ENCODE measurements around the gene FBXL7.
A peak's percentile ranks its signal among the peaks of the same experiment; 100 is the strongest.

Gene FBXL7

DNA sequence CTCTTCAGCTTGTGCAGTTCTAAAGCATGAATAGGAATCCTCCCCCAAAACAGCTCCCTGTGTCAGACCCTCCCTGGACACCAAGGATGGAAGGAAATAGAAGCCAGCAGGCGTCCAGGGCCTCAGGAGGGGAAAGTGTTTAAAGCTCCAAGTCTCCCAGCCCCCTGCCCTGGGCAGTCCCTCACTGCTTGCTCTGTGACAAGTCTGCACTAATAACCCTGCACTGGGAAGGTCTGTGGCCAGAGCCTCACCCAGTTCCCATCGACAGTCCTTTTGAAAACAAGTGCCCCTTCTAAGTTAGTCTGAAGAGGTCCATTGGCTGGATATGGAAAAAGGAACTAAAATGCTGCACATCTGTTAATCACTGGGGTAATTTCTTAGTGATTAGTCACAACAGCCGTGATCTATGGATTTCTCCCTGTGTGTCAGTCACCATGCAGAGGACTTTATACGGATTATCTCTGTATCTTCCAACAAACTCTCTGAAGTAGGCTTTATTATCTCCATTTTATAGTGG, 195.3 kb downstream of the FBXL7 start:
- H3K27ac ChIP-seq (ENCODE audit: low read length): no peak overlapping the region
- H3K4me3 ChIP-seq (ENCODE audit: low read length): no peak overlapping the region
- no peaks in the 10 kb centered on the region for H3K9me3 ChIP-seq (ENCODE audit: control insufficient read depth, low read depth, low read length)
- H3K36me3 ChIP-seq (ENCODE audit: control insufficient read depth, low read depth, low read length): no peaks in the 10 kb centered on the region
- H3K27me3 ChIP-seq (ENCODE audit: control insufficient read depth, insufficient read depth, low read length): no peaks in the 10 kb centered on the region
- peaks cover 25% of the 10 kb centered on the region for H3K4me1 ChIP-seq (ENCODE audit: control insufficient read depth, low read depth, low read length)
- no peak overlapping the region for H3K9ac ChIP-seq (ENCODE audit: low read length)

GRCh38 chr5:15700373-15700772, 200.4 kb downstream of the FBXL7 start:
- H3K9ac ChIP-seq (ENCODE audit: low read length): no peak overlapping the region
- no peaks in the 10 kb centered on the region for H3K27me3 ChIP-seq (ENCODE audit: control insufficient read depth, insufficient read depth, low read length)
- no peaks in the 10 kb centered on the region for H3K36me3 ChIP-seq (ENCODE audit: control insufficient read depth, low read depth, low read length)
- H3K4me1 ChIP-seq (ENCODE audit: control insufficient read depth, low read depth, low read length): peaks cover 18% of the 10 kb centered on the region
- H3K9me3 ChIP-seq (ENCODE audit: control insufficient read depth, low read depth, low read length): no peaks in the 10 kb centered on the region
- H3K4me3 ChIP-seq (ENCODE audit: low read length): no peak overlapping the region
- H3K27ac ChIP-seq (ENCODE audit: low read length): no peak overlapping the region

GRCh38 chr5:15702102-15702501, 202.1 kb downstream of the FBXL7 start:
- Histone ChIP-seq H3K36me3 (ENCODE audit: control insufficient read depth, low read depth, low read length) (no peaks in the 10 kb centered on the region), H3K4me3 (ENCODE audit: low read length) (no peak overlapping the region), H3K9ac (ENCODE audit: low read length) (no peak overlapping the region), H3K4me1 (ENCODE audit: control insufficient read depth, low read depth, low read length) (peaks cover 15% of the 10 kb centered on the region), H3K27me3 (ENCODE audit: control insufficient read depth, insufficient read depth, low read length) (no peaks in the 10 kb centered on the region), H3K27ac (ENCODE audit: low read length) (no peak overlapping the region), H3K9me3 (ENCODE audit: control insufficient read depth, low read depth, low read length) (no peaks in the 10 kb centered on the region)

DNA sequence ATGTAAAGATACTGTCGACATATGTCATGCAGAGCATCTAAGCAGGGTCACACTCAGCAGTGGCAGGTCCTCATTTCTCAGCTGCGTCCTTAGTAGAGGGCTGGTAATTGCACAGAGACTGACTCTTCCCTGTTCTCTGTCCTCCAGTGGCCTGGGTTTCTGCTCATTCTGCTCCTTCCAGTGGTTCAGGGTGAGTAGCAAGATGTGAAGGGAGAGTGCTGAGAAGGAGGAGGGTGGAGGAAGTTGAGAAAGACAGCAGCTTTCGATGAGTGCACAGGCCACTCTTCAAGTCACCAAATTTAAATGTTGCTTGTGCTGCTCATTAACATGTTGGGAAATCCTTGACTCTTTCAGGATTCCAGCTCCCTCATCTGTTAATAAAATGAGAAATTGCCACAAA, 203.9 kb downstream of the FBXL7 start:
- no peaks in the 10 kb centered on the region for H3K9me3 ChIP-seq (ENCODE audit: control insufficient read depth, low read depth, low read length)
- H3K27ac ChIP-seq (ENCODE audit: low read length): no peak overlapping the region
- H3K4me3 ChIP-seq (ENCODE audit: low read length): no peak overlapping the region
- H3K4me1 ChIP-seq (ENCODE audit: control insufficient read depth, low read depth, low read length): peaks cover 15% of the 10 kb centered on the region
- H3K9ac ChIP-seq (ENCODE audit: low read length): no peak overlapping the region
- no peaks in the 10 kb centered on the region for H3K36me3 ChIP-seq (ENCODE audit: control insufficient read depth, low read depth, low read length)
- H3K27me3 ChIP-seq (ENCODE audit: control insufficient read depth, insufficient read depth, low read length): no peaks in the 10 kb centered on the region

- Histone ChIP-seq H3K36me3 (ENCODE audit: control insufficient read depth, low read depth, low read length) (no peaks in the 10 kb centered on the region), H3K9ac (ENCODE audit: low read length) (no peak overlapping the region), H3K9me3 (ENCODE audit: control insufficient read depth, low read depth, low read length) (no peaks in the 10 kb centered on the region), H3K4me3 (ENCODE audit: low read length) (no peak overlapping the region), H3K27ac (ENCODE audit: low read length) (no peak overlapping the region), H3K4me1 (ENCODE audit: control insufficient read depth, low read depth, low read length) (peaks cover 15% of the 10 kb centered on the region), H3K27me3 (ENCODE audit: control insufficient read depth, insufficient read depth, low read length) (no peaks in the 10 kb centered on the region)
These were observed 204.5 kb downstream of the FBXL7 start for GRCh38 chr5:15704397-15704947.

GRCh38 chr5:15707631-15708030, 207.7 kb downstream of the FBXL7 start:
- H3K4me3 ChIP-seq (ENCODE audit: low read length): no peak overlapping the region
- H3K9me3 ChIP-seq (ENCODE audit: control insufficient read depth, low read depth, low read length): no peaks in the 10 kb centered on the region
- no peaks in the 10 kb centered on the region for H3K27me3 ChIP-seq (ENCODE audit: control insufficient read depth, insufficient read depth, low read length)
- no peaks in the 10 kb centered on the region for H3K36me3 ChIP-seq (ENCODE audit: control insufficient read depth, low read depth, low read length)
- H3K9ac ChIP-seq (ENCODE audit: low read length): no peak overlapping the region
- H3K4me1 ChIP-seq (ENCODE audit: control insufficient read depth, low read depth, low read length): peaks cover 8% of the 10 kb centered on the region
- no peak overlapping the region for H3K27ac ChIP-seq (ENCODE audit: low read length)

DNA sequence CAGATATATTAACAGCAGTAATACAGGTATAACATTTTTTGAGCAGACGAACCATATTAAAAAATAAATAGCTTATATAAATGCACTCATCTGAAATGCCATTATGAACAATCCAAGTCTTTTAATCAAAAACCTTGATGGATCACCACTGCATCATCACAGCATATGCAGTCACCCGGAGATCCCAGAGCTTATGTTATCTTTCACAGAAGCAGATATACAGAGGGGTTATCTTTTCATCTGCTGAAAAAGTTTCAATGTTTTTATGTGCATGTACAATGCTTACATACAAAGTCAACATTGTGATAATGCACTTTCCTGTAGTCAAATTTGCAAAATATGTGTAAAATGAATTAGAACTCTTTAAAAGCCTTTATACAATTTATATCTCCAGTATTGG, 211.9 kb downstream of the FBXL7 start:
- H3K9me3 ChIP-seq (ENCODE audit: control insufficient read depth, low read depth, low read length): no peaks in the 10 kb centered on the region
- peaks cover 10% of the 10 kb centered on the region for H3K4me1 ChIP-seq (ENCODE audit: control insufficient read depth, low read depth, low read length)
- H3K4me3 ChIP-seq (ENCODE audit: low read length): no peak overlapping the region
- no peaks in the 10 kb centered on the region for H3K36me3 ChIP-seq (ENCODE audit: control insufficient read depth, low read depth, low read length)
- H3K9ac ChIP-seq (ENCODE audit: low read length): no peak overlapping the region
- no peaks in the 10 kb centered on the region for H3K27me3 ChIP-seq (ENCODE audit: control insufficient read depth, insufficient read depth, low read length)
- no peak overlapping the region for H3K27ac ChIP-seq (ENCODE audit: low read length)

DNA sequence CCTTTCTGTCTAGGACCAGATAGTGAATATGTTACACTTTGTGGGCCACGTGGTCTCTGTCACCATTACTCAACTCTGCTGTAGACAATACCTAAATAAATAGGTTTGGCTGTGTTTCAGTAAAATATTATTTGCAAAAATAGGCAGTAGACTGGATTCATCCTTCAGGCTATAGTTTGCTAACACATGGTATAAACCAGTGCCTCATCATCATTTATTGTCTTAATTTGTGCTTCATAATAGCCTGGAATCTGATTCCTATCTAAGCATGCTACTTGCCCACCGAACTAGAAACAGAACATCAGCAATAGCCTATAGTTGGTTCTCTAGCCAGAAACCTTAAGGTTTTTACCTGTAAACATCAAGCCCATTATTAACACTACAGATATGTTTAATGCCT, 215.6 kb downstream of the FBXL7 start:
- H3K27me3 ChIP-seq (ENCODE audit: control insufficient read depth, insufficient read depth, low read length): no peaks in the 10 kb centered on the region
- H3K4me1 ChIP-seq (ENCODE audit: control insufficient read depth, low read depth, low read length): peaks cover 22% of the 10 kb centered on the region
- no peak overlapping the region for H3K9ac ChIP-seq (ENCODE audit: low read length)
- H3K36me3 ChIP-seq (ENCODE audit: control insufficient read depth, low read depth, low read length): no peaks in the 10 kb centered on the region
- H3K27ac ChIP-seq (ENCODE audit: low read length): no peak overlapping the region
- H3K4me3 ChIP-seq (ENCODE audit: low read length): no peak overlapping the region
- no peaks in the 10 kb centered on the region for H3K9me3 ChIP-seq (ENCODE audit: control insufficient read depth, low read depth, low read length)

DNA sequence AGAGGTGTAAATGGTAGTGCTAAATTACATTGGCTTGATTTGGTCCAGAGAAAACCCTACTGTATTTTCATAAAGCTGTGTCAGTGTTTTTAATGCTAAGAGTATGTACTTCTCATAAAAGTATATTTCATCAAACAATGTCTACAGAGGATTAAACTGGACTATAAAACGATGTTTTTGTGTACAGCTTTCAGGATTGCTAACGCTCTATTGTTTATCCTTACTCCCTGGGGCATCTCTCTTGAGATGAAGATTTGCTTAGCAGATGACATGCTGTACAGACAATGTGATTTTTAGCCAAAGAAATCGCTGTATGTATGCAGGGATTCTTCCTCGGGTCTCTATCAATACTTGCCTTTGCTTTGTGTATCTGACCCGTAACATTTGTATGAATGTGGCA, 216.0 kb downstream of the FBXL7 start:
- Histone ChIP-seq H3K9me3 (ENCODE audit: control insufficient read depth, low read depth, low read length) (no peaks in the 10 kb centered on the region), H3K9ac (ENCODE audit: low read length) (no peak overlapping the region), H3K27ac (ENCODE audit: low read length) (no peak overlapping the region), H3K27me3 (ENCODE audit: control insufficient read depth, insufficient read depth, low read length) (no peaks in the 10 kb centered on the region), H3K4me1 (ENCODE audit: control insufficient read depth, low read depth, low read length) (peaks cover 23% of the 10 kb centered on the region), H3K36me3 (ENCODE audit: control insufficient read depth, low read depth, low read length) (no peaks in the 10 kb centered on the region), H3K4me3 (ENCODE audit: low read length) (no peak overlapping the region)

DNA sequence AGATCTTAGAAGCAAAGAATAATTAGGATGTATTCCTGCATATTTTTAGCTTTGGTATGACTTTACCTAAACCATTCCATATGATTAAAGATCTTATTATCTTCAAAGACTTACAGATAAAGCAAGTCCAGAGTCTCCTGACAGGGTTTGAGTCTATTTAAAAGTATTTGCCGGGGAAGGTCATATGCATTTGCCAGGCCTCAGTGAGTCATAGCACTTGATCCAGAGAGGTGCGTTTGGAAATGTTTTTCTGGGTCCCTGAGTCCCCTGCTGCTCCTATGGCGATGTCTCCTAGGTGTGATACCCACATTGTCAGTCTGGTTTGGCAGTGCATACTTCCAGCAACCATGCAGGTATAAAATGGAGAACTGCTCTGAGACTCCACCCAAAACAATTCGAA, 217.0 kb downstream of the FBXL7 start:
- Histone ChIP-seq H3K36me3 (ENCODE audit: control insufficient read depth, low read depth, low read length) (no peaks in the 10 kb centered on the region), H3K27me3 (ENCODE audit: control insufficient read depth, insufficient read depth, low read length) (no peaks in the 10 kb centered on the region), H3K4me3 (ENCODE audit: low read length) (no peak overlapping the region), H3K9me3 (ENCODE audit: control insufficient read depth, low read depth, low read length) (no peaks in the 10 kb centered on the region), H3K4me1 (ENCODE audit: control insufficient read depth, low read depth, low read length) (peaks cover 28% of the 10 kb centered on the region), H3K9ac (ENCODE audit: low read length) (no peak overlapping the region), H3K27ac (ENCODE audit: low read length) (no peak overlapping the region)

DNA sequence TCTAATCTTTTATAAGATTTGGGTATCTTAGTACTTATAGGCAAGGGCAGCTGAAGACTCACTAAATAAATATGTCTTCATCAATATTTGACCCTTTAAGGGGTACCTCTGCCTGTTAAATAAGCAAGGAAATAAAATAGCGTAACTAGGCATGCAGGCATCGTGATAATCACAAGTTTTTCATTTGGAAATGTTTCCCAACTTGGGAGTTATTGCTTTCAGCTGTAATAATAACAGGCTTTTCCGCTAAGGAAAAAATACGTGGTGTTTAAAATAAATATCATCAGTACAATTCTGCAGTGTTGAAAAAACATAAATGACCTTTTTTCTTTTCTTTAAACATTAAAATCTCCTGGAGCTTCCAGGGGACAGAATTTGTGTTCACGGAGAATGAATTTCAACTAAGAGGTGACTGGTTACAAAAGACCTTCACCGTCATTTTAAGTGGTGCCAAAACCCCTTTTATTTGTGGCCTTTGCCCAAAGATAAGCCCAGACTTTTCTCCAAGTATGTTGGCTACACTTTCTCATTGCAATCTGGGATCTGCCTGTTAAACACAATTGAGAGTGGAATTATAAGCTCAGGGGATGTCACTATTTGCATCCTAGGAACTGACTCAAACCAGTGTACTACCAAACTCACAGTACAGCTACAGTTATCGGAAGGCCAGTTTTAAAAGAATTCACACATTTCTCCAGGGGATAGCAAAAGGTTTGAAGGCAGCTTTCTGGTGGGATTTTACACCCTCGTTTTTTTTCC, 218.6 kb downstream of the FBXL7 start:
- H3K9ac ChIP-seq (ENCODE audit: low read length): no peak overlapping the region
- no peaks in the 10 kb centered on the region for H3K36me3 ChIP-seq (ENCODE audit: control insufficient read depth, low read depth, low read length)
- no peaks in the 10 kb centered on the region for H3K27me3 ChIP-seq (ENCODE audit: control insufficient read depth, insufficient read depth, low read length)
- no peaks in the 10 kb centered on the region for H3K9me3 ChIP-seq (ENCODE audit: control insufficient read depth, low read depth, low read length)
- H3K4me3 ChIP-seq (ENCODE audit: low read length): no peak overlapping the region
- peaks cover 28% of the 10 kb centered on the region for H3K4me1 ChIP-seq (ENCODE audit: control insufficient read depth, low read depth, low read length)
- H3K27ac ChIP-seq (ENCODE audit: low read length): peak overlapping the region; percentile 45

DNA sequence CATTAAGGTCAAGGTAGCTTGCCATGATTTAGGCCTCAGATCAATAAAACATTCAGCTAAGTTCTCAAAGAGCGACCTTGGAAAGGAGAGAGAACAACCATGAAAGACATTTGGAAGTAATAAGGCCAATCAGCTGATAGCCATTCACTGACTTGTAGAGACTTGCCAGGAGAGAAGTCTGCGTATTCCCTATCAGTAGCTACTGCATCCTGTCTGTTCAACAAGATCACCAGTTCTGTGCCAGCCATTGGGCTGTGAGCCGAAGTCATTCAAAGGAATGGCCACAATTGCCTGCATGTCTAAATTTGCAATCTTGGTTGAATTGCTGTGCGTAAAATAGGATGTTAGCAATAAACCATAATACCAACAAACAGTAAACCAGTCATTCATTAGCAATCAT, 219.8 kb downstream of the FBXL7 start:
- Histone ChIP-seq H3K9ac (ENCODE audit: low read length) (no peak overlapping the region), H3K9me3 (ENCODE audit: control insufficient read depth, low read depth, low read length) (no peaks in the 10 kb centered on the region), H3K36me3 (ENCODE audit: control insufficient read depth, low read depth, low read length) (no peaks in the 10 kb centered on the region), H3K27ac (ENCODE audit: low read length) (no peak overlapping the region), H3K4me1 (ENCODE audit: control insufficient read depth, low read depth, low read length) (peaks cover 28% of the 10 kb centered on the region), H3K27me3 (ENCODE audit: control insufficient read depth, insufficient read depth, low read length) (no peaks in the 10 kb centered on the region), H3K4me3 (ENCODE audit: low read length) (no peak overlapping the region)

All from iPS-18a (cell line).